PFSK-1 (cell line): Measurements from ENCODE around the gene STK35.

Experiments used
- FOXP2 ChIP-seq: optimal IDR thresholded peaks from 2 replicates; pipeline ENCODE3; 2011; ENCODE audit warnings: borderline replicate concordance, control low read depth, inconsistent platforms; ENCODE audit not compliant: insufficient read depth; ENCODE audit errors: extremely low read length, extremely low read depth
- POLR2AphosphoS5 ChIP-seq: IDR thresholded peaks from 2 replicates; pipeline ENCODE4 v1.6.1; 2012; ENCODE audit warnings: low read depth, mild to moderate bottlenecking, control low read depth, low read length, moderate library complexity
- SIN3A ChIP-seq: IDR thresholded peaks from 2 replicates; pipeline ENCODE4 v1.6.1; 2012; ENCODE audit warnings: mild to moderate bottlenecking, low read length, moderate library complexity, borderline replicate concordance; ENCODE audit not compliant: insufficient read depth
- TAF1 ChIP-seq: IDR thresholded peaks from 2 replicates; pipeline ENCODE4 v1.6.1; 2012; ENCODE audit warnings: low read length, control low read depth, borderline replicate concordance; ENCODE audit not compliant: insufficient read depth
- TF ChIP-seq, protein P1 (sequence below), 2 experiments: IDR thresholded peaks; 2 replicates each; pipeline versions ENCODE4 v1.6.1 to v1.8.0; 2011 to 2012; ENCODE audit warnings: low read depth in 2 of 2, low read length in 2 of 2, control low read depth in 1 of 2, inconsistent platforms in 1 of 2, mild to moderate bottlenecking in 1 of 2, moderate library complexity in 1 of 2; ENCODE audit not compliant: insufficient read depth in 1 of 2

STK35 gene

GRCh38 chr20:2142649-2143048 lies 41.0 kb downstream of the STK35 start:
- no peak for TF ChIP-seq SIN3A
- no peak for TF ChIP-seq TAF1
- no peak for TF ChIP-seq POLR2AphosphoS5
- TF ChIP-seq FOXP2 = no peak
- TF ChIP-seq, protein P1, sequence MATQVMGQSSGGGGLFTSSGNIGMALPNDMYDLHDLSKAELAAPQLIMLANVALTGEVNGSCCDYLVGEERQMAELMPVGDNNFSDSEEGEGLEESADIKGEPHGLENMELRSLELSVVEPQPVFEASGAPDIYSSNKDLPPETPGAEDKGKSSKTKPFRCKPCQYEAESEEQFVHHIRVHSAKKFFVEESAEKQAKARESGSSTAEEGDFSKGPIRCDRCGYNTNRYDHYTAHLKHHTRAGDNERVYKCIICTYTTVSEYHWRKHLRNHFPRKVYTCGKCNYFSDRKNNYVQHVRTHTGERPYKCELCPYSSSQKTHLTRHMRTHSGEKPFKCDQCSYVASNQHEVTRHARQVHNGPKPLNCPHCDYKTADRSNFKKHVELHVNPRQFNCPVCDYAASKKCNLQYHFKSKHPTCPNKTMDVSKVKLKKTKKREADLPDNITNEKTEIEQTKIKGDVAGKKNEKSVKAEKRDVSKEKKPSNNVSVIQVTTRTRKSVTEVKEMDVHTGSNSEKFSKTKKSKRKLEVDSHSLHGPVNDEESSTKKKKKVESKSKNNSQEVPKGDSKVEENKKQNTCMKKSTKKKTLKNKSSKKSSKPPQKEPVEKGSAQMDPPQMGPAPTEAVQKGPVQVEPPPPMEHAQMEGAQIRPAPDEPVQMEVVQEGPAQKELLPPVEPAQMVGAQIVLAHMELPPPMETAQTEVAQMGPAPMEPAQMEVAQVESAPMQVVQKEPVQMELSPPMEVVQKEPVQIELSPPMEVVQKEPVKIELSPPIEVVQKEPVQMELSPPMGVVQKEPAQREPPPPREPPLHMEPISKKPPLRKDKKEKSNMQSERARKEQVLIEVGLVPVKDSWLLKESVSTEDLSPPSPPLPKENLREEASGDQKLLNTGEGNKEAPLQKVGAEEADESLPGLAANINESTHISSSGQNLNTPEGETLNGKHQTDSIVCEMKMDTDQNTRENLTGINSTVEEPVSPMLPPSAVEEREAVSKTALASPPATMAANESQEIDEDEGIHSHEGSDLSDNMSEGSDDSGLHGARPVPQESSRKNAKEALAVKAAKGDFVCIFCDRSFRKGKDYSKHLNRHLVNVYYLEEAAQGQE (IDR thresholded peaks at IDR 0.05; ENCODE audit: insufficient read depth in 1 of 2, low read depth in 2 of 2, low read length in 2 of 2) = no peak

GRCh38 chr20:2143594-2143993 lies 42.0 kb downstream of the STK35 start:
- TF ChIP-seq POLR2AphosphoS5 (no peak), TAF1 (no peak), FOXP2 (no peak), SIN3A (no peak)
- TF ChIP-seq, protein P1 (IDR thresholded peaks at IDR 0.05; ENCODE audit: insufficient read depth in 1 of 2, low read depth in 2 of 2, low read length in 2 of 2) = no peak

- TF ChIP-seq SIN3A (no peak), POLR2AphosphoS5 (no peak), TAF1 (no peak), FOXP2 (no peak)
- TF ChIP-seq, protein P1 (IDR thresholded peaks at IDR 0.05; ENCODE audit: insufficient read depth in 1 of 2, low read depth in 2 of 2, low read length in 2 of 2) = no peak
Observed at GRCh38 chr20:2144850-2145249, 43.2 kb downstream of the STK35 start.

DNA sequence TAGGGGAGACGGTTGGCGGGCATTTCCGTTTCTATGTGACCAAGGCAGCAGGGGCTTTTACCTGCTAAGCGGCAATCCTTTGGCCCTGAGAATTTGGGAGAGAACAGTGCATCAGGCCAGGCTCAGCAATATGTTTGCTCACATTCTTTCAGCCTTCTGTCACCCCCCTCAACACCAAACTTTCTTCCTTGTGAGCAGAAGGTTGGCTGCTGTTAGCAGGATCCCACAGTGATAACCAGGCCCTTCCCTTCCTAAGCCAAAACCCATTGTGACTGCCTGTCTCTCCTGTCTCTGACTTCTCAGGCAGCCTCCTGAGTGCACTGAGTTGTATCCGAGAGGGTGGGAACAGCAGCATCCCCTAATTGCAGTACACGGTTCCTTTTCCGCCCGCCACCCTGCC lies 43.7 kb downstream of the STK35 start:
- TF ChIP-seq SIN3A (no peak), TAF1 (no peak), FOXP2 (no peak)
- TF ChIP-seq, protein P1 (IDR thresholded peaks at IDR 0.05; ENCODE audit: insufficient read depth in 1 of 2, low read depth in 2 of 2, low read length in 2 of 2) = no peak
